ENCODE data around the gene RERE.
"Not testable (repeated sequence)": the region's sequence is repeated elsewhere in the genome, so short reads cannot be mapped to it uniquely, and the experiment has no call there.

RERE gene

GRCh38 chr1:8633741-8634501 is 183.5 kb downstream of the RERE start:
- in situ Hi-C loops (cut with MboI; ENCODE audit: low pct_unique_long_range_greater_than_20kb, low sequenced_read_pairs) = no loop called here
- no peak for DNase-seq

GRCh38 chr1:8632102-8632501 is 185.3 kb downstream of the RERE start:
- in situ Hi-C loops (cut with MboI; ENCODE audit: low pct_unique_long_range_greater_than_20kb, low sequenced_read_pairs) = no loop called here
- DNase-seq = no peak

GRCh38 chr1:8631163-8631562 is 186.3 kb downstream of the RERE start:
- in situ Hi-C loops (cut with MboI; ENCODE audit: low pct_unique_long_range_greater_than_20kb, low sequenced_read_pairs) = no loop called here
- no peak for DNase-seq

- in situ Hi-C loops (cut with MboI; ENCODE audit: low pct_unique_long_range_greater_than_20kb, low sequenced_read_pairs) = no loop called here
- peak; percentile 43 for DNase-seq
These were observed 188.0 kb downstream of the RERE start for GRCh38 chr1:8629241-8630091.

GRCh38 chr1:8628606-8629005 is 188.8 kb downstream of the RERE start:
- in situ Hi-C loops (cut with MboI; ENCODE audit: low pct_unique_long_range_greater_than_20kb, low sequenced_read_pairs) = no loop called here

GRCh38 chr1:8627728-8628127 is 189.7 kb downstream of the RERE start:
- DNase-seq = no peak
- in situ Hi-C loops (cut with MboI; ENCODE audit: low pct_unique_long_range_greater_than_20kb, low sequenced_read_pairs) = no loop called here

More at GRCh38 chr1:8628606-8629005, 188.8 kb downstream of the RERE start:
- DNase-seq = no peak

- peak; percentile 38 for DNase-seq
- in situ Hi-C loops (cut with MboI; ENCODE audit: low pct_unique_long_range_greater_than_20kb, low sequenced_read_pairs) = no loop called here
These were observed 191.2 kb downstream of the RERE start for GRCh38 chr1:8625981-8626898.

GRCh38 chr1:8625491-8625890 is 191.9 kb downstream of the RERE start:
- DNase-seq = peak; percentile 54
- in situ Hi-C loops (cut with MboI; ENCODE audit: low pct_unique_long_range_greater_than_20kb, low sequenced_read_pairs) = no loop called here

GRCh38 chr1:8623651-8624192 is 193.7 kb downstream of the RERE start:
- DNase-seq; in situ Hi-C loops (cut with MboI; ENCODE audit: low pct_unique_long_range_greater_than_20kb, low sequenced_read_pairs): not testable (repeated sequence)

GRCh38 chr1:8621785-8622348 is 195.6 kb downstream of the RERE start:
- DNase-seq; in situ Hi-C loops (cut with MboI; ENCODE audit: low pct_unique_long_range_greater_than_20kb, low sequenced_read_pairs): not testable (repeated sequence)

- in situ Hi-C loops (cut with MboI; ENCODE audit: low pct_unique_long_range_greater_than_20kb, low sequenced_read_pairs); DNase-seq: not testable (repeated sequence)
These were observed 196.3 kb downstream of the RERE start for GRCh38 chr1:8621034-8621582.

GRCh38 chr1:8619917-8620502 is 197.4 kb downstream of the RERE start:
- DNase-seq; in situ Hi-C loops (cut with MboI; ENCODE audit: low pct_unique_long_range_greater_than_20kb, low sequenced_read_pairs): not testable (repeated sequence)

GRCh38 chr1:8619419-8619818 is 198.0 kb downstream of the RERE start:
- DNase-seq; in situ Hi-C loops (cut with MboI; ENCODE audit: low pct_unique_long_range_greater_than_20kb, low sequenced_read_pairs): not testable (repeated sequence)

- DNase-seq; in situ Hi-C loops (cut with MboI; ENCODE audit: low pct_unique_long_range_greater_than_20kb, low sequenced_read_pairs): not testable (repeated sequence)
These were observed 200.6 kb downstream of the RERE start for GRCh38 chr1:8616791-8617190.

GRCh38 chr1:8611634-8612515 is 205.6 kb downstream of the RERE start:
- DNase-seq; in situ Hi-C loops (cut with MboI; ENCODE audit: low pct_unique_long_range_greater_than_20kb, low sequenced_read_pairs): not testable (repeated sequence)

- in situ Hi-C loops (cut with MboI; ENCODE audit: low pct_unique_long_range_greater_than_20kb, low sequenced_read_pairs) = no loop called here
- no peak for DNase-seq
These were observed 209.5 kb downstream of the RERE start for GRCh38 chr1:8607906-8608305.

All from KBM-7 (cell line).